DND-41 (cell line): Measurements from ENCODE around the gene HSPA8.

Experiments used
- CTCF ChIP-seq: IDR thresholded peaks from 2 replicates; pipeline ENCODE4 v1.5.1; 2012; ENCODE audit warnings: borderline replicate concordance, low read length, moderate library complexity, mild to moderate bottlenecking; ENCODE audit not compliant: poor library complexity, severe bottlenecking; ENCODE audit errors: extremely low read depth
- EZH2 ChIP-seq: IDR thresholded peaks from 3 replicates; pipeline ENCODE4 v1.6.1; 2012; ENCODE audit warnings: borderline replicate concordance, low read depth, mild to moderate bottlenecking, moderate library complexity, low read length, inconsistent platforms; ENCODE audit not compliant: severe bottlenecking

- TF ChIP-seq CTCF (peak; percentile 21), EZH2 (no peak)
Observed at GRCh38 chr11:123057661-123058305, 4.2 kb downstream of the HSPA8 start.
